ENCODE data around the gene NAALADL1.
"Not testable (repeated sequence)": the region's sequence is repeated elsewhere in the genome, so short reads cannot be mapped to it uniquely, and the experiment has no call there.

NAALADL1 gene

GRCh38 chr11:65040847-65041622 lies 17.3 kb downstream of the NAALADL1 start, which contains the start of gene SAC3D1:
Gene SAC3D1 (plus strand): TSS chr11:65041210. CDS start chr11:65041293, 83 bp downstream.
- Histone ChIP-seq H3K27ac (ENCODE audit: low read depth, low read length) (peak within 1 kb of the TSS; percentile 88), H3K4me3 (ENCODE audit: low read depth in 1 of 5, low read length in 5 of 5) (peak within 1 kb of the TSS; percentile 59 to 82 (median 76)), H3K36me3 (ENCODE audit: control insufficient read depth in 5 of 5, insufficient read depth in 5 of 5, low read length in 5 of 5) (peaks cover 0 to 49% (median 40%) of the 10 kb centered on the region in 5 donors), H3K9ac (ENCODE audit: low read length in 5 of 5) (peak within 1 kb of the TSS in 4 of 5 donors; percentile 72 to 80 (median 76)), H3K27me3 (ENCODE audit: control insufficient read depth in 5 of 5, insufficient read depth in 4 of 5, low read length in 5 of 5) (no peaks in the 10 kb centered on the region), H3K4me1 (ENCODE audit: control insufficient read depth in 5 of 5, insufficient read depth in 5 of 5, low read length in 5 of 5) (peaks cover 0 to 50% (median 33%) of the 10 kb centered on the region in 5 donors), H3K9me3 (ENCODE audit: control insufficient read depth in 5 of 5, low read length in 5 of 5) (no peaks in the 10 kb centered on the region)

- H3K36me3 ChIP-seq (ENCODE audit: control insufficient read depth in 5 of 5, insufficient read depth in 5 of 5, low read length in 5 of 5), result peaks cover 0 to 49% (median 41%) of the 10 kb centered on the region in 5 donors
These were observed 17.9 kb downstream of the NAALADL1 start for GRCh38 chr11:65040520-65040846.

GRCh38 chr11:65036931-65037330 lies 21.4 kb downstream of the NAALADL1 start:
- H3K4me3 ChIP-seq (ENCODE audit: low read depth in 1 of 5, low read length in 5 of 5), result no peak overlapping the region
- H3K27me3 ChIP-seq (ENCODE audit: control insufficient read depth in 5 of 5, insufficient read depth in 4 of 5, low read length in 5 of 5), result no peaks in the 10 kb centered on the region
- H3K9ac ChIP-seq (ENCODE audit: low read length in 5 of 5), result no peak overlapping the region
- H3K27ac ChIP-seq (ENCODE audit: low read depth, low read length), result no peak overlapping the region
- peaks cover 0 to 67% (median 53%) of the 10 kb centered on the region in 5 donors for H3K36me3 ChIP-seq (ENCODE audit: control insufficient read depth in 5 of 5, insufficient read depth in 5 of 5, low read length in 5 of 5)
- H3K9me3 ChIP-seq (ENCODE audit: control insufficient read depth in 5 of 5, low read length in 5 of 5), result no peaks in the 10 kb centered on the region
- peaks cover 0 to 25% (median 16%) of the 10 kb centered on the region in 5 donors for H3K4me1 ChIP-seq (ENCODE audit: control insufficient read depth in 5 of 5, insufficient read depth in 5 of 5, low read length in 5 of 5)

More at GRCh38 chr11:65040520-65040846, 17.9 kb downstream of the NAALADL1 start:
- Histone ChIP-seq H3K4me3 (ENCODE audit: low read depth in 1 of 5, low read length in 5 of 5) (peak overlapping the region; percentile 53 to 82 (median 76)), H3K27me3 (ENCODE audit: control insufficient read depth in 5 of 5, insufficient read depth in 4 of 5, low read length in 5 of 5) (no peaks in the 10 kb centered on the region), H3K27ac (ENCODE audit: low read depth, low read length) (peak overlapping the region; percentile 88), H3K9ac (ENCODE audit: low read length in 5 of 5) (peak overlapping the region in 4 of 5 donors; percentile 72 to 80 (median 76)), H3K4me1 (ENCODE audit: control insufficient read depth in 5 of 5, insufficient read depth in 5 of 5, low read length in 5 of 5) (peaks cover 0 to 50% (median 33%) of the 10 kb centered on the region in 5 donors), H3K9me3 (ENCODE audit: control insufficient read depth in 5 of 5, low read length in 5 of 5) (no peaks in the 10 kb centered on the region)

GRCh38 chr11:65035579-65035978 lies 22.8 kb downstream of the NAALADL1 start:
- Histone ChIP-seq H3K27me3 (ENCODE audit: control insufficient read depth in 5 of 5, insufficient read depth in 4 of 5, low read length in 5 of 5) (no peaks in the 10 kb centered on the region), H3K4me1 (ENCODE audit: control insufficient read depth in 5 of 5, insufficient read depth in 5 of 5, low read length in 5 of 5) (peaks cover 0 to 21% (median 9%) of the 10 kb centered on the region in 5 donors), H3K9me3 (ENCODE audit: control insufficient read depth in 5 of 5, low read length in 5 of 5) (no peaks in the 10 kb centered on the region), H3K27ac (ENCODE audit: low read depth, low read length) (no peak overlapping the region), H3K36me3 (ENCODE audit: control insufficient read depth in 5 of 5, insufficient read depth in 5 of 5, low read length in 5 of 5) (peaks cover 0 to 69% (median 58%) of the 10 kb centered on the region in 5 donors), H3K4me3 (ENCODE audit: low read depth in 1 of 5, low read length in 5 of 5) (no peak overlapping the region), H3K9ac (ENCODE audit: low read length in 5 of 5) (no peak overlapping the region)

- H3K4me3 ChIP-seq (ENCODE audit: low read depth in 1 of 5, low read length in 5 of 5), result no peak overlapping the region
- H3K9ac ChIP-seq (ENCODE audit: low read length in 5 of 5), result no peak overlapping the region
- peaks cover 0 to 10% (median 3%) of the 10 kb centered on the region in 5 donors for H3K4me1 ChIP-seq (ENCODE audit: control insufficient read depth in 5 of 5, insufficient read depth in 5 of 5, low read length in 5 of 5)
- peaks cover 0 to 64% (median 58%) of the 10 kb centered on the region in 5 donors for H3K36me3 ChIP-seq (ENCODE audit: control insufficient read depth in 5 of 5, insufficient read depth in 5 of 5, low read length in 5 of 5)
- no peaks in the 10 kb centered on the region for H3K9me3 ChIP-seq (ENCODE audit: control insufficient read depth in 5 of 5, low read length in 5 of 5)
- H3K27me3 ChIP-seq (ENCODE audit: control insufficient read depth in 5 of 5, insufficient read depth in 4 of 5, low read length in 5 of 5), result no peaks in the 10 kb centered on the region
- H3K27ac ChIP-seq (ENCODE audit: low read depth, low read length), result no peak overlapping the region
These were observed 23.9 kb downstream of the NAALADL1 start for GRCh38 chr11:65034423-65034822.

GRCh38 chr11:65032216-65032615 lies 26.1 kb downstream of the NAALADL1 start:
- Histone ChIP-seq H3K27me3 (ENCODE audit: control insufficient read depth in 5 of 5, insufficient read depth in 4 of 5, low read length in 5 of 5) (no peaks in the 10 kb centered on the region), H3K9ac (ENCODE audit: low read length in 5 of 5) (no peak overlapping the region), H3K36me3 (ENCODE audit: control insufficient read depth in 5 of 5, insufficient read depth in 5 of 5, low read length in 5 of 5) (peaks cover 0 to 49% (median 43%) of the 10 kb centered on the region in 5 donors)

GRCh38 chr11:65027213-65028067 lies 30.9 kb downstream of the NAALADL1 start, which contains the start of gene SNX15:
Gene SNX15 (plus strand): TSS chr11:65027439. CDS start chr11:65027538, 99 bp downstream.
- peaks cover 0 to 13% (median 7%) of the 10 kb centered on the region in 5 donors for H3K36me3 ChIP-seq (ENCODE audit: control insufficient read depth in 5 of 5, insufficient read depth in 5 of 5, low read length in 5 of 5)
- H3K27me3 ChIP-seq (ENCODE audit: control insufficient read depth in 5 of 5, insufficient read depth in 4 of 5, low read length in 5 of 5), result no peaks in the 10 kb centered on the region
- H3K9me3 ChIP-seq (ENCODE audit: control insufficient read depth in 5 of 5, low read length in 5 of 5), result no peaks in the 10 kb centered on the region
- H3K4me3 ChIP-seq (ENCODE audit: low read depth in 1 of 5, low read length in 5 of 5), result peak within 1 kb of the TSS; percentile 74 to 91 (median 83)
- H3K4me1 ChIP-seq (ENCODE audit: control insufficient read depth in 5 of 5, insufficient read depth in 5 of 5, low read length in 5 of 5), result peaks cover 0 to 22% (median 12%) of the 10 kb centered on the region in 5 donors
- H3K27ac ChIP-seq (ENCODE audit: low read depth, low read length), result peak within 1 kb of the TSS; percentile 81
- H3K9ac ChIP-seq (ENCODE audit: low read length in 5 of 5), result peak within 1 kb of the TSS in 4 of 5 donors; percentile 50 to 72 (median 68)

More at GRCh38 chr11:65032216-65032615, 26.1 kb downstream of the NAALADL1 start:
- peaks cover 0 to 18% (median 13%) of the 10 kb centered on the region in 5 donors for H3K4me1 ChIP-seq (ENCODE audit: control insufficient read depth in 5 of 5, insufficient read depth in 5 of 5, low read length in 5 of 5)
- no peak overlapping the region for H3K27ac ChIP-seq (ENCODE audit: low read depth, low read length)
- H3K4me3 ChIP-seq (ENCODE audit: low read depth in 1 of 5, low read length in 5 of 5), result no peak overlapping the region
- H3K9me3 ChIP-seq (ENCODE audit: control insufficient read depth in 5 of 5, low read length in 5 of 5), result no peaks in the 10 kb centered on the region

GRCh38 chr11:65026810-65027209 lies 31.5 kb downstream of the NAALADL1 start:
- Histone ChIP-seq H3K9me3 (ENCODE audit: control insufficient read depth in 5 of 5, low read length in 5 of 5) (no peaks in the 10 kb centered on the region), H3K36me3 (ENCODE audit: control insufficient read depth in 5 of 5, insufficient read depth in 5 of 5, low read length in 5 of 5) (peaks cover 0 to 13% (median 7%) of the 10 kb centered on the region in 5 donors), H3K4me1 (ENCODE audit: control insufficient read depth in 5 of 5, insufficient read depth in 5 of 5, low read length in 5 of 5) (peaks cover 0 to 22% (median 12%) of the 10 kb centered on the region in 5 donors), H3K4me3 (ENCODE audit: low read depth in 1 of 5, low read length in 5 of 5) (peak overlapping the region in 4 of 5 donors; percentile 68 to 91 (median 78)), H3K27me3 (ENCODE audit: control insufficient read depth in 5 of 5, insufficient read depth in 4 of 5, low read length in 5 of 5) (no peaks in the 10 kb centered on the region), H3K9ac (ENCODE audit: low read length in 5 of 5) (peak overlapping the region in 2 of 5 donors; percentile 68 to 72), H3K27ac (ENCODE audit: low read depth, low read length) (peak overlapping the region; percentile 81)

GRCh38 chr11:65023502-65023901 lies 34.9 kb downstream of the NAALADL1 start:
- not testable (repeated sequence) for H3K4me3 ChIP-seq (ENCODE audit: low read depth in 1 of 5, low read length in 5 of 5); H3K9me3 ChIP-seq (ENCODE audit: control insufficient read depth in 5 of 5, low read length in 5 of 5); H3K9ac ChIP-seq (ENCODE audit: low read length in 5 of 5); H3K27ac ChIP-seq (ENCODE audit: low read depth, low read length); H3K27me3 ChIP-seq (ENCODE audit: control insufficient read depth in 5 of 5, insufficient read depth in 4 of 5, low read length in 5 of 5)
- H3K4me1 ChIP-seq (ENCODE audit: control insufficient read depth in 5 of 5, insufficient read depth in 5 of 5, low read length in 5 of 5), result peaks cover 0 to 20% (median 12%) of the 10 kb centered on the region in 5 donors
- H3K36me3 ChIP-seq (ENCODE audit: control insufficient read depth in 5 of 5, insufficient read depth in 5 of 5, low read length in 5 of 5), result peaks cover 0 to 31% (median 25%) of the 10 kb centered on the region in 5 donors

Measured in subcutaneous abdominal adipose tissue (tissue), 5 donors.